PFSK-1 (cell line): ENCODE data around the gene EPDR1.

ENCODE experiments used
- FOXP2 ChIP-seq: optimal IDR thresholded peaks from 2 replicates; pipeline ENCODE3; 2011; ENCODE audit warnings: borderline replicate concordance, control low read depth, inconsistent platforms; ENCODE audit not compliant: insufficient read depth; ENCODE audit errors: extremely low read length, extremely low read depth
- POLR2AphosphoS5 ChIP-seq: IDR thresholded peaks from 2 replicates; pipeline ENCODE4 v1.6.1; 2012; ENCODE audit warnings: low read depth, mild to moderate bottlenecking, control low read depth, low read length, moderate library complexity
- REST ChIP-seq, 2 experiments: IDR thresholded peaks; 2 replicates each; pipeline versions ENCODE4 v1.6.1 to v1.8.0; 2011 to 2012; ENCODE audit warnings: low read depth in 2 of 2, low read length in 2 of 2, control low read depth in 1 of 2, inconsistent platforms in 1 of 2, mild to moderate bottlenecking in 1 of 2, moderate library complexity in 1 of 2; ENCODE audit not compliant: insufficient read depth in 1 of 2
- SIN3A ChIP-seq: IDR thresholded peaks from 2 replicates; pipeline ENCODE4 v1.6.1; 2012; ENCODE audit warnings: mild to moderate bottlenecking, low read length, moderate library complexity, borderline replicate concordance; ENCODE audit not compliant: insufficient read depth
- TAF1 ChIP-seq: IDR thresholded peaks from 2 replicates; pipeline ENCODE4 v1.6.1; 2012; ENCODE audit warnings: low read length, control low read depth, borderline replicate concordance; ENCODE audit not compliant: insufficient read depth

GRCh38 chr7:37964196-37964595, 43.8 kb downstream of the EPDR1 start:
- TF ChIP-seq POLR2AphosphoS5 = no peak
- no peak for TF ChIP-seq TAF1
- TF ChIP-seq SIN3A = no peak
- no peak for TF ChIP-seq REST (IDR thresholded peaks at IDR 0.05; ENCODE audit: insufficient read depth in 1 of 2, low read depth in 2 of 2, low read length in 2 of 2)
- TF ChIP-seq FOXP2 = no peak
